ENCODE results near the gene RPL36.

DNA sequence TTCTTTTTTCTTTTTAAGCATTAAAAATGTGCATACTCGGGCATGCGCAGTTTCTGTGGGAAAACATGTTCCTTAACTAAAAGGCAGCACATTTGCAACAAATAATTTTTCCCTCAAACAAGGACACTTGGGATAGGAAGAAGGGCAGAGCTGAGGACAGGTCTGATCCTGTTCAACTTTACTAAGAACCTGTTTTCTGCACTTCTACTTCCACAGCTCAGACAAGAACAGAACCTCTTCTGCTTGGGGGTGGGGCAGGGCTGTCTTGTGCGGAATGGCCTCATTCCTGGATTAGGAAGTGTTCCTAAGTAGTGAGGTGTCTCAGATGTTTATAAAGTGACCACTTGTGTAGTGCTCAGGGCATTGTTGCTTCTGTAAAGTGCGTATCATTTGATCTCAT, 48.9 kb upstream of the RPL36 start:
- TF ChIP-seq, protein P1, sequence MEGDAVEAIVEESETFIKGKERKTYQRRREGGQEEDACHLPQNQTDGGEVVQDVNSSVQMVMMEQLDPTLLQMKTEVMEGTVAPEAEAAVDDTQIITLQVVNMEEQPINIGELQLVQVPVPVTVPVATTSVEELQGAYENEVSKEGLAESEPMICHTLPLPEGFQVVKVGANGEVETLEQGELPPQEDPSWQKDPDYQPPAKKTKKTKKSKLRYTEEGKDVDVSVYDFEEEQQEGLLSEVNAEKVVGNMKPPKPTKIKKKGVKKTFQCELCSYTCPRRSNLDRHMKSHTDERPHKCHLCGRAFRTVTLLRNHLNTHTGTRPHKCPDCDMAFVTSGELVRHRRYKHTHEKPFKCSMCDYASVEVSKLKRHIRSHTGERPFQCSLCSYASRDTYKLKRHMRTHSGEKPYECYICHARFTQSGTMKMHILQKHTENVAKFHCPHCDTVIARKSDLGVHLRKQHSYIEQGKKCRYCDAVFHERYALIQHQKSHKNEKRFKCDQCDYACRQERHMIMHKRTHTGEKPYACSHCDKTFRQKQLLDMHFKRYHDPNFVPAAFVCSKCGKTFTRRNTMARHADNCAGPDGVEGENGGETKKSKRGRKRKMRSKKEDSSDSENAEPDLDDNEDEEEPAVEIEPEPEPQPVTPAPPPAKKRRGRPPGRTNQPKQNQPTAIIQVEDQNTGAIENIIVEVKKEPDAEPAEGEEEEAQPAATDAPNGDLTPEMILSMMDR (IDR thresholded peaks at IDR 0.05; ENCODE audit: extremely low read depth in 1 of 2, insufficient read depth in 1 of 2, low read depth in 1 of 2, low read length in 2 of 2): no peak
- TF ChIP-seq FOS (IDR thresholded peaks at IDR 0.05; ENCODE audit: borderline replicate concordance, insufficient read depth, low read length): no peak
- no peak for TF ChIP-seq POLR2AphosphoS5 (IDR thresholded peaks at IDR 0.05; ENCODE audit: insufficient read depth, low read depth, low read length)
- TF ChIP-seq POLR2A (IDR thresholded peaks at IDR 0.05; ENCODE audit: low read depth, low read length): no peak
- TF ChIP-seq, protein P2, sequence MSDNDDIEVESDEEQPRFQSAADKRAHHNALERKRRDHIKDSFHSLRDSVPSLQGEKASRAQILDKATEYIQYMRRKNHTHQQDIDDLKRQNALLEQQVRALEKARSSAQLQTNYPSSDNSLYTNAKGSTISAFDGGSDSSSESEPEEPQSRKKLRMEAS (IDR thresholded peaks at IDR 0.05; ENCODE audit: insufficient read depth, insufficient read length): no peak
- TF ChIP-seq EZH2 (IDR thresholded peaks at IDR 0.05; ENCODE audit: borderline replicate concordance, low read depth, low read length, severe bottlenecking): no peak
- no peak for TF ChIP-seq JUN (IDR thresholded peaks at IDR 0.05; ENCODE audit: borderline replicate concordance, insufficient read depth, insufficient read length, low read depth)
- no peak for TF ChIP-seq GATA2 (IDR thresholded peaks at IDR 0.05; ENCODE audit: insufficient read depth, insufficient read length, low read depth, low read length)
